NCI-H1105 (cell line): ENCODE measurements around the gene WSCD2.

Source experiments
- DNase-seq: peaks from one replicate; lab custom pipeline; 2025; lab: John Stamatoyannopoulos, UW

Gene WSCD2

GRCh38 chr12:108129017-108129812, at the start of gene WSCD2:
TSS of gene WSCD2 (plus strand) at chr12:108129288. CDS start at chr12:108195833, 66,545 bp downstream.
- peak; percentile 78 for DNase-seq

DNA sequence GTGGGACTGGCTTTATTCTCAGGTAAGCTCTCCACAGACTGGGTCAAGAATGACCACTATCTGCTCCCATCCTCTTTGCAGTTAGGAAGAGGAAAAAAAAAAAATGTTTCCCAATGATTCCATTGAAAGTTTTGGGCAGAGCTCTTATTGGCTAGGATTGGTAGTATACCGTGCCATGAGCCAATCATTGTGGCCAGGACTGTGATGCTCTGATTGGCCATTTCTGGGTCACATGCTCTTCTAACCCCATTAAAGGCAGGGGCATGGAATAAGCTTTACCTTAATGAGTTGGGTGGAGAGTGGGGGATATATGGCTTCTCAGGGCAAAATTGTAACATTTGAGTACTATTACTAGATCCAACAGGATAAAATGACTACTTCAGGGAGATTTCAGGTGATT, 49.4 kb upstream of the WSCD2 start:
- DNase-seq, result no peak

DNA sequence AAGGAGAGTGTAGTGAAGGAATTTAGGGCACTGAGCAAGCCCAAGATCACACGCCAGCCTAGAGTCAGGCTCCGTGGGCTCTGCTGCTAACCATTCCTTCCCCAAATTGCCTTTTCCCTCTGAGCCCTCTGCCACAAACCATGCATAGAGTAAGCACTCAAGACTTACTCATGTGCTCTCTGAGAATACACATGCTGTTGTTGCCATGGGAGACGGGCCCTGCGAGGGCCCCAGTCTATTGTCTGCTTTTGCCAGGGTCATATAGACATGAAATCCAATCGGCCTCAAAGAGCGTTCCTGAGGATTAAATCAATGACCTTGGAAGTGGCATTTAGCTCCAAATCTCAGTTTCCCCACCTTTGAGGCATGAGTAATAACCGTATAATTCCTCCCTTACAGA, 48.7 kb upstream of the WSCD2 start:
- no peak for DNase-seq

DNA sequence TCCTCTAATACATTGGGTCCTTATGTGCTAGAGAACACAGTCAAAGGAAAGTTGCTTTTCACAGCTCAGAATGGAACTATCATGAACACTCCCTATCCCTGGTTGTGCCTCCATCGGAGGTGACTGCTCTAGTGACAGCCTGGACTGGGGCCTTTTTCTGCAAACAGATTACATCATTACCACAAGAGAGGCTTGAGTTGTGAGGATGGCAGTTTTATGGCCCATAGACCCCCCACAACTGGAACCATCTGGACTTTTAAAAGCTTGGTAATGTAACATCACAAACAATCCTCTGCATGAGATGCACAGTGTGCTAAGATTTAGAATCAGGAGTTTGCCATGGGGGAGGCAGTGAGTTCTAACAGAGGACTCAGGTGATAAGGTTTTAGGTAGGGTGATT, 46.6 kb upstream of the WSCD2 start:
- DNase-seq, result no peak

GRCh38 chr12:108087900-108088299, 41.2 kb upstream of the WSCD2 start:
- DNase-seq, result no peak

DNA sequence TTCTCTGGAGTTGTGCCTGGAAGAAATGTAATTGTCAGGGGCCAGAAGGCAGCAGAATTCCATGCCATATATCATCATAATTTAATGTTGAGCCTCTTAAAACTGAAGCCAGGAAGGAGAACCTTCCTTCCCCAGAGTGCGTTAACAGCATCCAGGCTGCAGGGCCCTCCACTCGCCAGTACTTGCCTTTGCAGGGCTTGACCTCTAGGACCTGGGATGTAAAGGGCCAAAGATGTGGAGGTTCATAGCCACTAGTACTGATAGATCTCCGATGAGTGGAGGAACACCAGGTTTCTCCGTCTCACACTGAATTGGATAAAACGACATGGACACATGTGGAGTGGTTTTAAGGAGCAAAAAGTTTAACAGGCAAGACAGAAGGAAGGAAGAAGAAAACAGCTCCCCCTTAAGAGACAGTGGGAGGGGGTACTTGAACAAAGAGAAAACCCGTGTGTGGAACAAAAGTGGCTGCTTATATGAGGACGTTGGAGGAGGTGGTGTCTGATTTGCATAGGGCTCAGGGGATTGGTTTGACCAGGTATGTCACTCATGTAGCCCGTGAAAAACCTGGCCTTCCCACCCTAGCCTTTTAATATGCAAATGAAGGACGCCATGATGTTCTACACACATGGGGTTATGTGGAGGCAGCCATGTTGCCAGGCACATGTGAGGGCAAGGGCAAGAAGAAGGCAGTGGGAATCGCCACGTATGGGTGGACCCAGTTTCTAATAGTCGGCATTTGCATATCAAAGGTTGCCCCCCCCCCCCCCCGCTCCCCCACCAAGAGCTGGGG, 38.8 kb upstream of the WSCD2 start:
- no peak for DNase-seq

- DNase-seq, result no peak
Measured at GRCh38 chr12:108090932-108091678, 38.0 kb upstream of the WSCD2 start.

- no peak for DNase-seq
Measured at GRCh38 chr12:108091679-108092051, 37.4 kb upstream of the WSCD2 start.

DNA sequence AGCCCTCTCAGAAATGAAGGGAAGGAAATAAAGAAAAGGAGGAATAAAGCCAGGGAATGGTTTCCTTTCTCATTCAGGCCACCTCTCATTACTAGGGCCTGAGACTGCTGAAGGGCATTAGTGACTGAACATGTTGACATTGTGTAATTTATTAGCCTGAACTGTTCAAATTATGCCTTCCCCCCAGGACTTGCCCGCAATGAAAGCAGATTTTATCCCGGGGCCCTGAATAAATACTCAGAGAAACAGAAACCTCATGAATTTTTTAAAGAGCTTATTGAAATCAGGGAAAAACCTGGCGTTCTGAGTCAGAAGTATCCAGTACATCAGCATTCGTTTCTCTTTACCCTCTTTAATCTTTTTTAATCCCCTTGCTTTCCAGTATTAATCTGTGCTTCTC, 35.9 kb upstream of the WSCD2 start:
- no peak for DNase-seq

DNA sequence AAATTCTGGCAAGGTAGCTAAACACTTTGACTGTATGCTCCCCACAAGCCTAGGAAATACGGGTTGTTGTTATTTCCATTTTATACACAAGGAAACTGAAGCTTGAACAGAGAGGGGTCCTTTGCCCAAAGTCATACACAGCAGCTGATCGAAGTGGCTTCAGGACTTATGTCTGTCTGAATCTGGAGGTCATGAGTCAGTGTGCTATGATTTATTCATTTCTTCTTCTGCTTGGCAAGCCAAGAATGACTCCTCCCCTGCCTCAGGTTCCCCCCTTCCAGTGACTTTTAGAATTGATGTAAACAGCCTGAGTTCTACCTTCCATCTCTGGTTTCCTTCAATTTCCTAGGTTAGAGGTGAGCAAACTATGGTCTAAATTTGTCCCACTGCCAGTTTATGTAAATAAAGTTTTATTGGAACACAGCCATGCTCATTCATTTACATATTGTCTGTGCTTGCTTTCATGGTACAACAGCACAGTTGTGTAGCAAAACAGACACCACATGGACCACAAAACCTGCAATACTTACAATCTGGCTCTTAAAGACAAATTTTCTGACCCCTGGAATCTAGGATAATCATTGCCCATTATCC, 34.9 kb upstream of the WSCD2 start:
- no peak for DNase-seq

DNA sequence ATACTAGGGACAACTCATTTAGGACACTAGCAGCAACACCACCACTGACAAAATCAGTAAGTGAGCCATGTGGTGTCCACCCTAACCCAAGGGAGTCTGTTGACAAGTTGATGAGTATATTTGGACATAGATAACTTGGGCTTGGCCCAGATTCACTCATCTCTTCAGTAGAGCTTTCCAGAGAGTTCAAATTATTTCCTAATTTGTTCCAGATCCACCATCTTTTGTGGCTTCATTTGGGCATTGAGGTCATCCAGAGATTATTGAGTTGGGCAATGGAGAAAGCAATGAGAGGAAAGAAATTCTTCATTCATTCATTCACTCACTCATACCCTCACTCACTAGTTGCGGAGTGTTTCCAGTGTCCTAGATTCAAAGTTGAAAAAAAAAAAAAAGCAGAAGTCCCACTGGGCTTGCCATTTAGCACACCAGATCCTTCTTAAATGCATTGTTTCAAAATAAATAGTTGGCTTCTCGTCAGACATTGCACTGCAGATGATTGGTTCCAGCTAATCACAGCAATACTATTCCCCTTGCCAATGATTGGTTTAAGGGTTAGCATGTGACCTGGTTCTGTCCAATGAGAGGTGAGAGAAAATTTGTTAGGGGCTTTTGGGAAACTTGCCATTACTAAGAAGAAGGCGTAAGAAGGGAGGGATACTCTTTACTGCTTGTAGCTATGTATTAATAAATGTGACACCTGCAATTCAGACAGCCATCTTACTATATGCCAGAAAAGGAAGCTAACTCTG, 31.8 kb upstream of the WSCD2 start:
- DNase-seq, result no peak

GRCh38 chr12:108098374-108098773, 30.7 kb upstream of the WSCD2 start:
- no peak for DNase-seq

DNA sequence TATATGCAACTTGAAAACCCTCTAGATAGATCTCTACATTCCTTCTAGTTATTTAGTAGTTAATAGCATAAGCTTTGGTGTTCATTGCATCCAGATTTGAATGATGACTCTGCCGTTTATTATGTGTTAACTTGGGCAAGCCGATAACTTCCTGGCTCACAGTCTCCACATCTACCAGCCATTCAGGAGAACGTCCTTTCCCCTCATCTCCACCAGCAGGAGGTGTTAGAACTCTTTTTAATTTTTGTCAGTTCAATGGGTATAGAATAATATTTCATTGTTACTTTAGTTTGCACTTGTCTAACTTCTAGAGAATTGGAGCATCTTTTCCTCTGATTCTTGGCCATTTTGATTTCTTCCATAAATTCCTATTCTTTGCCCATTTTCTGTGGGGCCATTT, 30.0 kb upstream of the WSCD2 start:
- no peak for DNase-seq

DNA sequence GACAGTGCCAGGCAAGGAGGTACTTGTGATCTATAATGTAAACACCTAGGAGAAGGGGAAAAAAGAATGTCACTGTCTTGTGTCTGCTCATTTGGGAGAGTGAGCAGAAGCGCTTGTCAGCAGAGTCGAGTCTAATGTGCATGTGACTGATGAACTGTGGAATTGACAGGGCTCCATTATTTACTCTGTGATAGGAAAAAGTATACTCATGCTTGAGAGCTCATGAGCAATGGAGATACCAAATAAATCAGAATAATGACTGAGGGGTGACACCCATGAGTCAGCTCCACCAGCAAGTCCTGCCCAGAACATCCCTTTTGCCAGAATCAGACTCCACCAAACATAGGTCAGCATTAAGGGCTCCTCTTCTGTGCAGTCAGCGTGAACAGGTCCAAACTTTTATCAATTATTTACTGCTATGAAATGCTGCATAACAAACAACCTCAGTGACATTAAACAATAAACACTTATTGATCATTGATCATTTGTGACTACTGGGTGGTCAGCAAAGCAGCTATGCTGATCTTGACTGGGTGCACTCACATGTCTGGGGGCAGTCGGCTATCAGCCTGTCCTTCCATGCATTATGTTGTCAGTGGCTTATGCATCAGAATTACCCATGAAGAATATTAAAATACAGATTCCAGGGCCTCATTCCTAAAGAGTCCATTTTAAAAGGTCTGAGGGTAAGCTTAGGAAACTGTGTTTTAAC, 29.2 kb upstream of the WSCD2 start:
- DNase-seq, result no peak

DNA sequence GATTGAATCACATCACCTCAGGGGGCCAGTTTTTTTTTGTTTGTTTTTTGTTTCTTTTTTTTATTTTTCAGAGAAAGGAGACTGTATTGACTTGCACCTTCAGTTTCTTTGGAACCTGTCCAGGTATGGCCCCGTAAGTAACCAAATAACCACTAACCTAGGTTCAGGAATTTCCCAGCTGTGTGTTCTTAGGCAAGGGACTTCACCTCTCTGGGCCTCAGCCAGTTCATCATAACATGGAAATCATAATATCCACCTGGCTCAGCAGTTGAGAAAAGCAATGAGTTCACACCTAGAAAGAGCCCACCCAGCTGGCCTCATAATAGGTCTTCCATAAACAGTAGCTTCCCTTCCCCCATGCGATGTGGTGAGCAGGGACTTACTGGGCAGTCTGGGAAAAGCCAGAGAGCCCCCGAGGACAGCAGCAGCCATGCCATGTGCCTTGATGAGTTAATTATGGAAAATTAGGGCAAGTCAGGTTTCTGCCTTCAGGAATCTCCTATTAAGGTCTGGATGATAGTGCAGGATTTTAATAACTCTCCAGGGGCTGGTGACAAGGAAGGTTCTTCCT, 27.4 kb upstream of the WSCD2 start:
- DNase-seq, result no peak

DNA sequence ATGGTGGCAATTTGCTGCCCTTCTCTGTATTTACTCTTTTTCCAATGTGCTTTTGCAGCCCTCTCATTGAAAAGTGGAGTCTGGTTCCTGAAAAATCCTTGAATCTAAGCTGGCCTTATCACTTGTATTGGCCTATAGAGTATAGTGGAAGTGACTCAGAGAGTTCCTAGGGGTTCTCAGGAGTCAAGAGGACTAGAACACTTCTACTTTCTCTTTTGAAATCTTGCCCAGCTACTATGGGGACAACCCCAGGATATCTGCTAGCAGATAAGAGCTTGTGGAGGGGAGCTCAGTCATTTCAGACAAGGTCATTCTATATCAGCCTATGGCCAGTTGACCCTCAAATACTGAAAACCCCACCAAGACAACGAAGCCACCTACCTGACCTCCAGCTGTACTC, 26.7 kb upstream of the WSCD2 start:
- no peak for DNase-seq

GRCh38 chr12:108103087-108103486, 26.0 kb upstream of the WSCD2 start:
- no peak for DNase-seq

DNA sequence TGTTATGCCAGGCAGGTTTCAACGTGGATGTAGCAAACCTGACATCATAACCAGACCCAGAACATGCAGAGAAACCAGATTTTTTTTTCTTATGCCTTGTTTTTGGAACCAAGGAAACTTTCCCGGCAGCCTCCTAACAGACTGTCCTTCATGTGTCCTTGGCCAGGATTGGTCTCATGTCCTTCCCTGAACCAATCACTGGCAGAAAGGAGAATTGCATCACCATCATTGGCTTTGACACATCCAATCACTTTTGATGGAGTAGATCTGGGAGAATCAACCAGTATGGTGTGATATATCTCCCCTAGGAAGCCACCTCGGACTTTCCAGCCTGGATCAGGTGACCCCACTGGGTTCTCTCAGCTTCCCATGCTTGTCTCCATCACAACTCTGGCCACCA, 25.6 kb upstream of the WSCD2 start:
- no peak for DNase-seq

DNA sequence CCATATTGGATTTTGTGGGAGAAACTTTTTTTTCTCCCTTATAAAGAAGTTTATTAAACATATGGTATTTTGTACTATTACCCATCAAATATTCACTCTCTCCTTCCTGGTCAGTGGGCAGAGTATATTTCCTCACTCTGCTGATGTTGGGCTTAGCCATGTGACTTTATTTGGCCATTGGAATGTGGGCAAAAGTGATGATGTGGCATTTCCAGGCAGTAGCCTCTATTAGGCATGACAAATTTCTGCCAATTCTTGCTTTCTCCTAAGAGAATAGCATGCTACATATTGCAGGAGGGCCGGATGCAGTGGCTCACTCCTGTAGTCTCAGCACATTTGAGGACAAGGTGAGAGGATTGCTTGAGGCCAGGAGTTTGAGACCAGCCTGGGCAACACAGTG, 24.4 kb upstream of the WSCD2 start:
- no peak for DNase-seq

DNA sequence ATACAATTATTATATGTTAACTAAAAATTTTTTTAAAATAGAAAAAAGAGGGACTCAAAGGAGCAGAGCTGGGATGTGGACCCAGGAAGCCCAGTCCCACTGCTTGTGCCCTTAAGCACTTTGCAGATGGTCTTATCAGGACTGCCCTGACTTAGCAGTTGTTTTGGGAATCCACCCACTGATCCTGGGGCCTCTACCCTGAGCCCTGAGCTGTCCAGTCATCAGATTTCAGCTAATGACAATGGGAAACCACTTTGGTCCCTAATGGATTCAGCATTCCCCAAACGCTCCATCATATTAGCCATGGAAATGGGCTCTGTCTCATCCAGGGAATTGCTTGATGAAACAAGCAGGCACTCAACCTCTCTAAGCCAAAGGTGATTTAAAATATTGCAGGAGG, 22.5 kb upstream of the WSCD2 start:
- DNase-seq, result no peak

DNA sequence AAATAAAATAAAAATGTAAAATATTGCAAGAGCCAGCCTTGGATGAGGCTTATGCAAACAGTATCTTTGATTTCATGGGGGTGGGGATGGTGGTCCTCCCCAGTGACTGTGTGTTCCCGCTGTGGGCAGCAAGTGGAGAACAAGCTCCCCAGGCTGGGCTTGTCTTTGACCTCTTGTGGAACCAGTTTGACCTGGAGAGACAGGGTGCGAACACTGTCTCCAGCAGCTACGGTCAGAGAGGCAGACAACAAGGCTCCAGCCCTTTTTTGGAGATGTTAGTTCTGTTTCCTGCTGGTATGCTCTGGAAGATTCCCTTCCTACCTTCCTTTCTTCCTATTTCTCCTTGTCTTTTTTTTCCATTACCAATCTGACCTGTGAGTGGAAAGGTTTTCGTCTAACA, 21.8 kb upstream of the WSCD2 start:
- DNase-seq, result no peak
